Neural cell (in vitro differentiated cells): ENCODE data around the gene SULT1B1. TPM values are rescaled to one million over a fixed set of nuclear protein-coding genes. Genes with fewer than 3 reads are reported as not detected.

Experiments used
- H2AFZ ChIP-seq: fragments of 200-600, 300-800 bp; sonication (generic), shearing (Covaris generic); 2 replicates; pipeline ENCODE4 v1.6.0; 2014; ENCODE audit warnings: low read depth, mild to moderate bottlenecking, antibody characterized with exemption, low read length, moderate library complexity
- H3F3A ChIP-seq: fragments of 200-600 bp; shearing (Covaris generic); 2 replicates; pipeline ENCODE4 v1.6.1; 2016; ENCODE audit warnings: mild to moderate bottlenecking, moderate library complexity, mixed read lengths, antibody characterized with exemption, low read length; ENCODE audit not compliant: insufficient read depth, poor library complexity, severe bottlenecking
- H3K27ac ChIP-seq: fragments of 200-600, 300-800 bp; sonication (generic), shearing (Covaris generic); 2 replicates; pipeline ENCODE4 v1.5.1; 2014; ENCODE audit warnings: mild to moderate bottlenecking, low read length, moderate library complexity
- H3K27me3 ChIP-seq: fragments of 300-800, 200-600 bp; sonication (generic), shearing (Covaris generic); 2 replicates; pipeline ENCODE4 v1.6.0; 2014; ENCODE audit warnings: mild to moderate bottlenecking, low read depth, low read length, moderate library complexity; ENCODE audit not compliant: insufficient read depth
- H3K36me3 ChIP-seq: fragments of 300-800, 200-600 bp; sonication (generic), shearing (Covaris generic); 2 replicates; pipeline ENCODE4 v1.5.1; 2014; ENCODE audit warnings: mild to moderate bottlenecking, antibody characterized with exemption, low read length, moderate library complexity; ENCODE audit not compliant: insufficient read depth
- H3K4me2 ChIP-seq: fragments of 300-800, 200-600 bp; sonication (generic), shearing (Covaris generic); 2 replicates; pipeline ENCODE4 v1.6.0; 2014; ENCODE audit warnings: mild to moderate bottlenecking, low read length
- H3K4me3 ChIP-seq: fragments of 300-800, 200-600 bp; sonication (generic), shearing (Covaris generic); 2 replicates; pipeline ENCODE4 v1.5.1; 2014; ENCODE audit warnings: mild to moderate bottlenecking, low read length, moderate library complexity
- H3K79me2 ChIP-seq: fragments of 200-600 bp; shearing (Covaris generic); replicated peaks from 2 replicates; pipeline ENCODE4 v1.6.0; 2014; ENCODE audit warnings: mild to moderate bottlenecking, low read length, moderate library complexity; ENCODE audit not compliant: insufficient read depth
- H3K9ac ChIP-seq: fragments of 300-800, 200-600 bp; sonication (generic), shearing (Covaris generic); 2 replicates; pipeline ENCODE4 v1.6.1; 2016; ENCODE audit warnings: mild to moderate bottlenecking, low read length, mixed read lengths
- H3K9me2 ChIP-seq: fragments of 200-600 bp; shearing (Covaris generic); 2 replicates; pipeline ENCODE4 v1.6.1; 2016; ENCODE audit warnings: mild to moderate bottlenecking, low read length, mixed read lengths; ENCODE audit not compliant: insufficient read depth
- H3K9me3 ChIP-seq: fragments of 200-600, 300-800 bp; sonication (generic), shearing (Covaris generic); 2 replicates; pipeline ENCODE4 v1.6.1; 2016; ENCODE audit warnings: mild to moderate bottlenecking, mixed run types, low read length, moderate library complexity, mixed read lengths
- H4K20me1 ChIP-seq: fragments of 200-600 bp; shearing (Covaris generic); 2 replicates; pipeline ENCODE4 v1.6.1; 2016; ENCODE audit warnings: mild to moderate bottlenecking, mixed run types; ENCODE audit not compliant: insufficient read depth
- CTCF ChIP-seq: fragments of 450-650 bp; IDR thresholded peaks from 2 replicates; pipeline ENCODE4 v1.5.1; 2014; ENCODE audit warnings: antibody characterized with exemption, mild to moderate bottlenecking, moderate library complexity; ENCODE audit not compliant: poor library complexity, severe bottlenecking
- EP300 ChIP-seq: fragments of 450-650 bp; conservative IDR thresholded peaks from 2 replicates; pipeline ENCODE4 v1.6.1; 2014; ENCODE audit warnings: antibody characterized with exemption, mild to moderate bottlenecking, moderate library complexity; ENCODE audit not compliant: poor library complexity, severe bottlenecking
- EZH2 ChIP-seq: fragments of 200-600, 300-800 bp; shearing (Covaris generic), sonication (generic); IDR thresholded peaks from 2 replicates; pipeline ENCODE4 v1.6.1; 2014; ENCODE audit warnings: antibody characterized with exemption, low read length, borderline replicate concordance, mild to moderate bottlenecking; ENCODE audit not compliant: insufficient read depth, poor library complexity, severe bottlenecking
- MXI1 ChIP-seq: fragments of 450-650 bp; conservative IDR thresholded peaks from 2 replicates; pipeline ENCODE4 v1.6.1; 2014; ENCODE audit warnings: antibody characterized with exemption, mild to moderate bottlenecking; ENCODE audit not compliant: poor library complexity, severe bottlenecking
- POLR2AphosphoS5 ChIP-seq: IDR thresholded peaks from 2 replicates; pipeline ENCODE4 v1.6.1; 2012
- RAD21 ChIP-seq: fragments of 450-650 bp; conservative IDR thresholded peaks from 2 replicates; pipeline ENCODE4 v1.6.1; 2014; ENCODE audit warnings: antibody characterized with exemption, mild to moderate bottlenecking, moderate library complexity
- REST ChIP-seq: IDR thresholded peaks from 2 replicates; pipeline ENCODE4 v1.6.1; 2012; ENCODE audit warnings: borderline replicate concordance
- SMC3 ChIP-seq: fragments of 450-650 bp; conservative IDR thresholded peaks from 2 replicates; pipeline ENCODE4 v1.6.1; 2014; ENCODE audit warnings: antibody characterized with exemption, mild to moderate bottlenecking, moderate library complexity; ENCODE audit not compliant: poor library complexity
- TAF1 ChIP-seq: IDR thresholded peaks from 2 replicates; pipeline ENCODE4 v1.6.1; 2012; ENCODE audit warnings: low read depth
- polyA plus RNA-seq: library from polyadenylated mRNA; depleted of rRNA; stranded (reverse); fragments of >200 nt; gene quantifications from 2 replicates; pipeline ENCODE4 v1.2.3, GENCODE V29; 2014

SULT1B1 gene
- polyA plus RNA-seq, 1 donor from 2014 or later = not detected

DNA sequence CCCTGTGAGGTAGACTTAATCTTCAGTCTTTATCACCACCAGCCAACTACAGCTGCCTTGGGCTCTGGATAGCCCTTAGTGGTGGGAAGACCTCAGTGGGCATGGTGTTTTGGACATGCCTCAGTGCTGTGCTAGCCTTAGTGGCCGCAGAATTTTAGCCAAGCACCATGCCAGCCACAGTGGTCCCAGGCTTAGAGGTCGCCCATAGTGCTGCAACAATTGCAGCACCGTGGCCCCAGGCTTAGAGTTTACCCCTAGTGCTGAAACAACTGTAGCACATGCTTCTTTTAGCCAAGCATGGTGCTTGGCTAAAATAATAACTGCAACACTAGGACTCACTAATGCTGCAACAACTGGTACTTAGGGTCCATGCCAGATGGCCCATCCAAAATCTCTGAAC, 38.9 kb upstream of the SULT1B1 start:
- no peaks in the 10 kb centered on the region for H3K79me2 ChIP-seq
- no peak overlapping the region for H3K9ac ChIP-seq
- H3K4me3 ChIP-seq = no peak overlapping the region
- H3K27me3 ChIP-seq = no peaks in the 10 kb centered on the region
- no peak overlapping the region for H3K4me2 ChIP-seq
- no peaks in the 10 kb centered on the region for H3K36me3 ChIP-seq
- H3K9me2 ChIP-seq = no peaks in the 10 kb centered on the region
- no peak overlapping the region for H3K27ac ChIP-seq
- no peaks in the 10 kb centered on the region for H3F3A ChIP-seq
- TF ChIP-seq REST (no peak), EP300 (no peak), RAD21 (no peak), SMC3 (no peak), TAF1 (no peak), EZH2 (no peak), POLR2AphosphoS5 (no peak), CTCF (no peak), MXI1 (no peak)
- no peaks in the 10 kb centered on the region for H4K20me1 ChIP-seq
- no peaks in the 10 kb centered on the region for H3K9me3 ChIP-seq
- no peak overlapping the region for H2AFZ ChIP-seq

DNA sequence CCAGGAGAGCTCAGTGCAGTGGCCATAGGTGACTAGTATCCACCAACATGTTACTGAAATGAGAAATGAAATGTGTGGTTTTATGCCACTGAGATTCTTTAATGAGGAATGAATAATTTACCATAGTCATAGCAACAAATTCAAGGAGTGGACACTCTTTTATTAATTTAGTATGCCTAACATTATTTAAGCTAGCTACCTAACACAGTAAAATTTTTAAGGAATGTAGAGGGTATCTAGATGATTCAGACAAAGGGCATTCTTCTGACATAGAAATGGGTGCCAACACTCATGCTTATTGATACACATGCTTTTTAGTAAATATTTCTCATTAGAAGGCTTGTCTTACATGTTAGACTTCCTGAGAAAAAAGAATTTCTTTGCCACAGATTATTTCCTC, 33.3 kb upstream of the SULT1B1 start:
- Histone ChIP-seq H2AFZ (no peak overlapping the region), H3K27ac (no peak overlapping the region), H3K9me2 (no peaks in the 10 kb centered on the region), H3K4me2 (no peak overlapping the region), H3K4me3 (no peak overlapping the region), H3K27me3 (no peaks in the 10 kb centered on the region), H4K20me1 (no peaks in the 10 kb centered on the region), H3K79me2 (no peaks in the 10 kb centered on the region), H3K9ac (no peak overlapping the region), H3K36me3 (no peaks in the 10 kb centered on the region), H3K9me3 (no peaks in the 10 kb centered on the region), H3F3A (no peaks in the 10 kb centered on the region)
- no peak for TF ChIP-seq CTCF
- no peak for TF ChIP-seq TAF1
- TF ChIP-seq EP300 = no peak
